ENCODE measurements around the gene VPS13A. TPM values are rescaled to one million over a fixed set of nuclear protein-coding genes. Genes with fewer than 3 reads are reported as not detected.

The VPS13A gene
- total and polyA plus RNA-seq, 9 of the 15 experiments (the other 6 are each of a cell fraction or from before 2014, with no cell fraction given), result 5.6 to 29.9 (median 14.7) TPM

DNA sequence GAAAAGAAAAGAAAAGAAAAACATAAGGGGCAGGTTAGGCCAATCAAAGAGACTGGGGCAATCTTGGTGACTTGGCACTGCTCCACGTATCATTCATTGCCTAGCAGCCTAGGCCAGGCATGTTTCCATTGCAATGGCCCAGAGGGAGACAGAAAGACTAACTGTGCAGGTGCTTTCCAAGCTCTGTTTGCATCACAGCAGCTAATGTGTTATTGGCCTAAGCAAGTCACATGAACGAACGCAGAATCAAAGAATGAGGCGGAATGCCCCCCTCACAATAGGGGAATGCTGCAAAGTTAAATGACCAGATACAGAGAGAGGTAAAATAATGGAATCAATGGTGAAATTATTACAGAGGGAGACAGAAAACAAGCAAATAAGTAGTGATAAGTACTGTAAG is 11.1 kb upstream of the VPS13A start:
- no TSS peak for BruUV-seq (replicated peaks)
- H3K4me1 ChIP-seq (replicated peaks in 1 of 2; ENCODE audit: control insufficient read depth in 2 of 2, insufficient read depth in 2 of 2, low read length in 2 of 2), result no peaks in the 10 kb centered on the region; a peak in 1 of 5 replicates
- ATAC-seq (no peak), FAIRE-seq (no peak), DNase-seq (ENCODE audit: extremely low read depth in 1 of 4, low spot score in 3 of 4) (no peak)
- H3K9me1 ChIP-seq (ENCODE audit: control insufficient read depth, insufficient read depth, low read length), result no peaks in the 10 kb centered on the region
- ChIA-PET POLR2A (no interaction called here), CTCF (ENCODE audit: low intra/inter-chr PET ratio) (no interaction called here)
- H3K4me2 ChIP-seq (ENCODE audit: insufficient read depth, low read length), result no peak overlapping the region
- in situ Hi-C loops (cut with MboI), result no loop called here
- H3K4me3 ChIP-seq, result no peak overlapping the region
- H3K9me3 ChIP-seq (replicated peaks; ENCODE audit: control insufficient read depth, insufficient read depth, low read depth, low read length), result no peaks in the 10 kb centered on the region
- intact Hi-C loops (cut with micrococcal nuclease), result loop anchor here (10.0 kb wide), 1 partner anchor 289 kb away; no protein-coding TSS in a partner anchor
- no peaks in the 10 kb centered on the region for H4K20me1 ChIP-seq (replicated peaks; ENCODE audit: control insufficient read depth, insufficient read depth, low read length)
- H3K36me3 ChIP-seq (ENCODE audit: control insufficient read depth, insufficient read depth, low read length), result no peaks in the 10 kb centered on the region
- TF ChIP-seq, protein P1, sequence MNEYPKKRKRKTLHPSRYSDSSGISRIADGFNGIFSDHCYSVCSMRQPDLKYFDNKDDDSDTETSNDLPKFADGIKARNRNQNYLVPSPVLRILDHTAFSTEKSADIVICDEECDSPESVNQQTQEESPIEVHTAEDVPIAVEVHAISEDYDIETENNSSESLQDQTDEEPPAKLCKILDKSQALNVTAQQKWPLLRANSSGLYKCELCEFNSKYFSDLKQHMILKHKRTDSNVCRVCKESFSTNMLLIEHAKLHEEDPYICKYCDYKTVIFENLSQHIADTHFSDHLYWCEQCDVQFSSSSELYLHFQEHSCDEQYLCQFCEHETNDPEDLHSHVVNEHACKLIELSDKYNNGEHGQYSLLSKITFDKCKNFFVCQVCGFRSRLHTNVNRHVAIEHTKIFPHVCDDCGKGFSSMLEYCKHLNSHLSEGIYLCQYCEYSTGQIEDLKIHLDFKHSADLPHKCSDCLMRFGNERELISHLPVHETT (CRISPR knock-in tag; conservative IDR thresholded peaks at IDR 0.05 in 1 of 2, IDR thresholded peaks at IDR 0.05 in 1 of 2), result no peak
- TF ChIP-seq, protein P2, sequence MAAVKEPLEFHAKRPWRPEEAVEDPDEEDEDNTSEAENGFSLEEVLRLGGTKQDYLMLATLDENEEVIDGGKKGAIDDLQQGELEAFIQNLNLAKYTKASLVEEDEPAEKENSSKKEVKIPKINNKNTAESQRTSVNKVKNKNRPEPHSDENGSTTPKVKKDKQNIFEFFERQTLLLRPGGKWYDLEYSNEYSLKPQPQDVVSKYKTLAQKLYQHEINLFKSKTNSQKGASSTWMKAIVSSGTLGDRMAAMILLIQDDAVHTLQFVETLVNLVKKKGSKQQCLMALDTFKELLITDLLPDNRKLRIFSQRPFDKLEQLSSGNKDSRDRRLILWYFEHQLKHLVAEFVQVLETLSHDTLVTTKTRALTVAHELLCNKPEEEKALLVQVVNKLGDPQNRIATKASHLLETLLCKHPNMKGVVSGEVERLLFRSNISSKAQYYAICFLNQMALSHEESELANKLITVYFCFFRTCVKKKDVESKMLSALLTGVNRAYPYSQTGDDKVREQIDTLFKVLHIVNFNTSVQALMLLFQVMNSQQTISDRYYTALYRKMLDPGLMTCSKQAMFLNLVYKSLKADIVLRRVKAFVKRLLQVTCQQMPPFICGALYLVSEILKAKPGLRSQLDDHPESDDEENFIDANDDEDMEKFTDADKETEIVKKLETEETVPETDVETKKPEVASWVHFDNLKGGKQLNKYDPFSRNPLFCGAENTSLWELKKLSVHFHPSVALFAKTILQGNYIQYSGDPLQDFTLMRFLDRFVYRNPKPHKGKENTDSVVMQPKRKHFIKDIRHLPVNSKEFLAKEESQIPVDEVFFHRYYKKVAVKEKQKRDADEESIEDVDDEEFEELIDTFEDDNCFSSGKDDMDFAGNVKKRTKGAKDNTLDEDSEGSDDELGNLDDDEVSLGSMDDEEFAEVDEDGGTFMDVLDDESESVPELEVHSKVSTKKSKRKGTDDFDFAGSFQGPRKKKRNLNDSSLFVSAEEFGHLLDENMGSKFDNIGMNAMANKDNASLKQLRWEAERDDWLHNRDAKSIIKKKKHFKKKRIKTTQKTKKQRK (IDR thresholded peaks at IDR 0.05; ENCODE audit: borderline replicate concordance, low read depth, low read length), result no peak
- no peak for TF ChIP-seq CEBPG (CRISPR knock-in tag; IDR thresholded peaks at IDR 0.05)
- no peak for TF ChIP-seq CEBPG (tag; conservative IDR thresholded peaks at IDR 0.05 in 1 of 2, IDR thresholded peaks at IDR 0.05 in 1 of 2)
- no peak for TF ChIP-seq TAF9B (IDR thresholded peaks at IDR 0.05; ENCODE audit: partially characterized antibody)
- no peak for TF ChIP-seq HLTF (IDR thresholded peaks at IDR 0.05)
- TF ChIP-seq, protein P3, sequence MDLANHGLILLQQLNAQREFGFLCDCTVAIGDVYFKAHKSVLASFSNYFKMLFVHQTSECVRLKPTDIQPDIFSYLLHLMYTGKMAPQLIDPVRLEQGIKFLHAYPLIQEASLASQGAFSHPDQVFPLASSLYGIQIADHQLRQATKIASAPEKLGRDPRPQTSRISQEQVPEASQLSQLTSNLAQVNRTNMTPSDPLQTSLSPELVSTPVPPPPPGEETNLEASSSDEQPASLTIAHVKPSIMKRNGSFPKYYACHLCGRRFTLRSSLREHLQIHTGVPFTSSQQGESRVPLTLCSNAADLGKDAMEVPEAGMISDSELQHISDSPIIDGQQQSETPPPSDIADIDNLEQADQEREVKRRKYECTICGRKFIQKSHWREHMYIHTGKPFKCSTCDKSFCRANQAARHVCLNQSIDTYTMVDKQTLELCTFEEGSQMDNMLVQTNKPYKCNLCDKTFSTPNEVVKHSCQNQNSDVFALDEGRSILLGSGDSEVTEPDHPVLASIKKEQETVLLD (IDR thresholded peaks at IDR 0.05), result no peak
- TF ChIP-seq, protein P4, sequence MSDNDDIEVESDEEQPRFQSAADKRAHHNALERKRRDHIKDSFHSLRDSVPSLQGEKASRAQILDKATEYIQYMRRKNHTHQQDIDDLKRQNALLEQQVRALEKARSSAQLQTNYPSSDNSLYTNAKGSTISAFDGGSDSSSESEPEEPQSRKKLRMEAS (CRISPR knock-in tag; IDR thresholded peaks at IDR 0.05), result no peak
- TF ChIP-seq CHD2 (IDR thresholded peaks at IDR 0.05; ENCODE audit: low read depth, low read length), result no peak
- TF ChIP-seq, protein P5, sequence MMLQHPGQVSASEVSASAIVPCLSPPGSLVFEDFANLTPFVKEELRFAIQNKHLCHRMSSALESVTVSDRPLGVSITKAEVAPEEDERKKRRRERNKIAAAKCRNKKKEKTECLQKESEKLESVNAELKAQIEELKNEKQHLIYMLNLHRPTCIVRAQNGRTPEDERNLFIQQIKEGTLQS (IDR thresholded peaks at IDR 0.05), result no peak
- TF ChIP-seq, protein P5 (CRISPR knock-in tag; conservative IDR thresholded peaks at IDR 0.05), result no peak
- no peaks in the 10 kb centered on the region for H3K27me3 ChIP-seq (ENCODE audit: control insufficient read depth in 2 of 2, insufficient read depth in 2 of 2, low read length in 2 of 2)
- no peak overlapping the region for H3K27ac ChIP-seq (ENCODE audit: extremely low read depth, low read depth, low read length)
- no peak overlapping the region for H3K9ac ChIP-seq (ENCODE audit: insufficient read depth in 1 of 2, low read depth in 2 of 2, low read length in 2 of 2)
- no peak overlapping the region for H2AFZ ChIP-seq (ENCODE audit: low read depth, low read length)
- no peaks in the 10 kb centered on the region for H3K79me2 ChIP-seq (ENCODE audit: control insufficient read depth, insufficient read depth, low read length)
- WGBS (ENCODE audit: insufficient coverage, low coverage, missing lambda C conversion rate), result 8% methylated on average over 4 of the region's 4 CpGs

All from K562 (cell line).